Subcutaneous adipose tissue (tissue), 4 donors: ENCODE measurements around the gene MPHOSPH10. TPM values are rescaled to one million over a fixed set of nuclear protein-coding genes. Genes with fewer than 3 reads are reported as not detected.

Experiments
- total RNA-seq, 4 donors: library from RNA; depleted of rRNA; stranded (reverse); fragments of >200 nt; gene quantifications; one replicate each; pipeline ENCODE4 v1.1.0, GENCODE V29; 2016
- TF ChIP-seq, protein P1 (sequence below): fragments of 450-650 bp; IDR thresholded peaks from one replicate; pipeline ENCODE4 v1.5.1; 2016; ENCODE audit warnings: low read depth, mild to moderate bottlenecking, control low read depth, antibody characterized with exemption, moderate library complexity

MPHOSPH10 gene
- total RNA-seq, 4 donors from 2014 or later, result 16.1 to 31.6 (median 23.5) TPM

GRCh38 chr2:71108091-71108490, 22.3 kb upstream of the MPHOSPH10 start:
- TF ChIP-seq, protein P1, sequence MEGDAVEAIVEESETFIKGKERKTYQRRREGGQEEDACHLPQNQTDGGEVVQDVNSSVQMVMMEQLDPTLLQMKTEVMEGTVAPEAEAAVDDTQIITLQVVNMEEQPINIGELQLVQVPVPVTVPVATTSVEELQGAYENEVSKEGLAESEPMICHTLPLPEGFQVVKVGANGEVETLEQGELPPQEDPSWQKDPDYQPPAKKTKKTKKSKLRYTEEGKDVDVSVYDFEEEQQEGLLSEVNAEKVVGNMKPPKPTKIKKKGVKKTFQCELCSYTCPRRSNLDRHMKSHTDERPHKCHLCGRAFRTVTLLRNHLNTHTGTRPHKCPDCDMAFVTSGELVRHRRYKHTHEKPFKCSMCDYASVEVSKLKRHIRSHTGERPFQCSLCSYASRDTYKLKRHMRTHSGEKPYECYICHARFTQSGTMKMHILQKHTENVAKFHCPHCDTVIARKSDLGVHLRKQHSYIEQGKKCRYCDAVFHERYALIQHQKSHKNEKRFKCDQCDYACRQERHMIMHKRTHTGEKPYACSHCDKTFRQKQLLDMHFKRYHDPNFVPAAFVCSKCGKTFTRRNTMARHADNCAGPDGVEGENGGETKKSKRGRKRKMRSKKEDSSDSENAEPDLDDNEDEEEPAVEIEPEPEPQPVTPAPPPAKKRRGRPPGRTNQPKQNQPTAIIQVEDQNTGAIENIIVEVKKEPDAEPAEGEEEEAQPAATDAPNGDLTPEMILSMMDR, result no peak

DNA sequence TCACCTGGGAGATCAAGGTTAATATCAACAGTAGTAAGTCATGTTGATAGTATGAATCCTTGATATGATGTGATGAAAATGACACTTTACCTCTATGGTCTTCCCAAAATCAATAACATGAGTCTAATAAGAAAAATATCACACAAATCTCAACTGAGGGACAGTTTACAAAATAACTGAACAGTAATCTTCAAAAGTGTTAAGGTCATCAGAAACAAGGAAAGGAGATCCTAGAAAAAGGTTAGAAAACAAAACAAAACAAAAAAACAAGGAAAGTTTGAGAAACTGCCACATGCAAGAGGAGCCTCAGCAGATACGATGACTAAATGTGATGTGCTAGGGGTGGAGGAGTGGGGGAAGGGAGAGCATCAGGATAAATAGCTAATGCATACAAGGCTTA, 16.6 kb upstream of the MPHOSPH10 start:
- TF ChIP-seq, protein P1, result no peak

- TF ChIP-seq, protein P1, result no peak
Observed at GRCh38 chr2:71117063-71117462, 13.4 kb upstream of the MPHOSPH10 start.

GRCh38 chr2:71120195-71120594, 10.2 kb upstream of the MPHOSPH10 start:
- TF ChIP-seq, protein P1, result no peak

DNA sequence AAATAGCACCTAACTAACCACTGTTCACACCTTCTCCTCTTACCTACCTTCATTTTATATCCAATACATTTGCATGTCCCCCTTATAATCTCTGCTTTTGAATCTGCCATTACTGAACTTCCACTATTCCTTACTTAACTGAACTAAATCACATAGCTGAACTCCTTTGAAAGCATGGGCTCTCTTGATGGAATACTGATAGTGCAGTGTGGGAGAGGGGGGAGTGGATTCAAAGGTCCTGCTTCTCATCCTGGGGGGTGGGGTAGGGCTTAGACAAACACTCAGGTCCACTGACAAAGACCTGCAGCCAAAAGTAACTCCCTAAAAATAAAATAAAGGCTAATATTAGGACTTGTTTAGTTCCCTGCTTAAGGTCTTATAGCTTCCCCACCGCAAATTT, 9.0 kb upstream of the MPHOSPH10 start:
- TF ChIP-seq, protein P1, result no peak

DNA sequence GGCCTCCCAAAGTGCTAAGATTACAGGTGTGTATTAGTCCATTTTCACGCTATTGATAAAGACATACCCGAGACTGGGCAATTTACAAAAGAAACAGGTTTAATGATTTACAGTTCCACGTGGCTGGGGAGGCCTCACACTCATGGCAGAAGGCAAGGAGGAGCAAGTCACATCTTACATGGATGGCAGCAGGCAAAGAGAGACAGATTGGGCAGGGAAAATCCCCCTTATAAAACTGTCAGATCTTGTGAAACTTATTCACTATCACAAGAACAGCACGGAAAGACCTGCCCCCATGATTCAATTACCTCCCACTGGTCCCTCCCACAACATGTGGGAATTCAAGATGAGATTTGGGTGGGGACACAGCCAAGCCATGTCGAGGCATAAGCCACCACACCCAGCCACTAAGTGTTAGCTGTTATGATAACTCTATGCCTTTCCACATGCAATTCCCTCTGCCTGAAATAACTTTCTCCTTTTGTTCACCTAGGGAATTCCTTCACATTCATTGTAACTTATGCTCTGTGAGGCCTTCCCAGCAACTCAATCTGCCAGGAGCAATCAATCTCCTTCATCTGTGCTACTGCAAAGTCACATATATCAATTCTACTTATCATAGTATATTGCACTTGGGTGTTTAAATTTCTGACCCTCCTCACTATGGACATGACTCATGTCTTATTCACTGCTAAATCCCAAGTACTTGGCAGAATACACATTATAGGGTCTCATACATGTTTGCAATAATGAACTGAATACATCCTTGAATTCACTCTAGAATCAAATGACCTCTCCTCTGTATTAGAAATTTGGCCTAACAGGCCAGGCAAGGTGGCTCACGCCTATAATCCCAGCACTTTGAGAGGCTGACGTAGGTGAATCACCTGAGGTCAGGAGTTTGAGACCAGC, 7.8 kb upstream of the MPHOSPH10 start:
- TF ChIP-seq, protein P1, result no peak

DNA sequence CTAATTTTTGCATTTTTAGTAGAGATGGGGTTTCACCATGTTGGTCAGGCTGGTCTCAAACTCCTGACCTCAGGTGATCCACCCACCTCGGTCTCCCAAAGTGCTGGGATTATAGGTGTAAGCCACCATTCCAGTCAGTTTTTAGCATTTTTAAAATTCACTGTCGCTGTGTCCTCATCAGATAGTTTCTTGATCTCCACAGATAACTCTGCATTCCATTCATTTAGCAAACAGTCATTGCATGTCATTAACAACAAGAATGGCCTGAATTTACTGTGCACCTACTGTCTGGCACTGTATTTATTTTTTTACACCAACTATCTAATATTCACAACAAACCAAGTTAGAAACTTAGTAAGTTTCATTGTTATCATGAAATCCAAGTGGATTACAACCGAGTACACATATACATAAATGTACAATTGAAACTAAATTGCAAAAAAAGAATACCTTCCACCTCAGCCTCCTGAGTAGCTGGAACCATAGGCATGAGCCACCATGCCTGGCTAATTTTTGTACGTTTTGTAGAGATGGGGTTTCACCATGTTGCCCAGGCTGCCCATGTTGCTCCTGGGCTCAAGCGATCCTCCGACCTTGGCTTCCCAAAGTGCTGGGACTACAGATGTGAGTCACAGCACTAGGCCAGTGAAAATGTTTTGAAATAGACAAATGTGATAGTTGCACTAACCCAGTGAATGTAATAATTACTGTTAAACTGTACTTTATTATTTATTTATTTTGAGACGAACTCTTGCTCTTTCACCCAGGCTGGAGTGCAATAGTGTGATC, 4.7 kb upstream of the MPHOSPH10 start:
- TF ChIP-seq, protein P1, result no peak
